H9 (cell line): ENCODE measurements around the gene ARID3C. TPM values are rescaled to one million over a fixed set of nuclear protein-coding genes. Genes with fewer than 3 reads are reported as not detected.

Source experiments
- DNase-seq: peaks from one replicate; pipeline ENCODE4 v3.0.0-alpha.2; 2017
- H2AFZ ChIP-seq: one replicate; pipeline ENCODE4 v1.6.1; 2013; ENCODE audit warnings: mild to moderate bottlenecking, low read length, control low read depth, moderate library complexity
- H2AK5ac ChIP-seq: 2 replicates; pipeline ENCODE4 v1.6.1; 2013; ENCODE audit warnings: low read length, control low read depth, mixed read lengths; ENCODE audit not compliant: insufficient read length
- H2BK120ac ChIP-seq: one replicate; pipeline ENCODE4 v1.6.1; 2013; ENCODE audit warnings: low read depth, mild to moderate bottlenecking, low read length, control low read depth, inconsistent platforms; ENCODE audit not compliant: poor library complexity, severe bottlenecking
- H2BK12ac ChIP-seq: 2 replicates; pipeline ENCODE4 v1.6.1; 2013; ENCODE audit warnings: low read length, control low read depth, mixed read lengths, low read depth; ENCODE audit not compliant: insufficient read length
- H2BK15ac ChIP-seq: 2 replicates; pipeline ENCODE4 v1.6.1; 2013; ENCODE audit warnings: low read depth, low read length, control low read depth
- H2BK20ac ChIP-seq: one replicate; pipeline ENCODE4 v1.6.1; 2013; ENCODE audit warnings: low read depth, mild to moderate bottlenecking, low read length, control low read depth, inconsistent platforms; ENCODE audit not compliant: poor library complexity, severe bottlenecking
- H2BK5ac ChIP-seq: 2 replicates; pipeline ENCODE4 v1.6.1; 2013; ENCODE audit warnings: low read length, control low read depth, mixed read lengths; ENCODE audit not compliant: insufficient read length
- H3K14ac ChIP-seq: 2 replicates; pipeline ENCODE4 v1.6.1; 2013; ENCODE audit warnings: low read length, control low read depth; ENCODE audit not compliant: insufficient read depth
- H3K18ac ChIP-seq: 2 replicates; pipeline ENCODE4 v1.6.1; 2013; ENCODE audit warnings: low read depth, mild to moderate bottlenecking, mixed read lengths, low read length, control low read depth; ENCODE audit not compliant: insufficient read length
- H3K23ac ChIP-seq: 2 replicates; pipeline ENCODE4 v1.6.1; 2013; ENCODE audit warnings: low read length, control low read depth, mixed read lengths, low read depth; ENCODE audit not compliant: insufficient read length
- H3K23me2 ChIP-seq: 2 replicates; pipeline ENCODE4 v1.6.1; 2013; ENCODE audit warnings: low read depth, mild to moderate bottlenecking, mixed read lengths, low read length, control low read depth; ENCODE audit not compliant: insufficient read length, poor library complexity, severe bottlenecking
- H3K27ac ChIP-seq: 2 replicates; pipeline ENCODE4 v1.5.1; 2013; ENCODE audit warnings: low read length, control low read depth, mixed read lengths, low read depth; ENCODE audit not compliant: insufficient read length
- H3K27me3 ChIP-seq: 2 replicates; pipeline ENCODE4 v1.6.1; 2013; ENCODE audit warnings: low read length, control low read depth, inconsistent platforms; ENCODE audit not compliant: insufficient read depth
- H3K4ac ChIP-seq: 2 replicates; pipeline ENCODE4 v1.6.1; 2013; ENCODE audit warnings: low read depth, mild to moderate bottlenecking, control low read depth, inconsistent platforms, low read length, moderate library complexity
- H3K4me1 ChIP-seq: 2 replicates; pipeline ENCODE4 v1.6.1; 2013; ENCODE audit warnings: low read length, control low read depth, inconsistent platforms; ENCODE audit not compliant: insufficient read depth
- H3K4me2 ChIP-seq: 2 replicates; pipeline ENCODE4 v1.6.1; 2013; ENCODE audit warnings: low read length, control low read depth, mixed read lengths; ENCODE audit not compliant: insufficient read length, insufficient read depth
- H3K56ac ChIP-seq: 2 replicates; pipeline ENCODE4 v1.6.1; 2013; ENCODE audit warnings: low read depth, mild to moderate bottlenecking, mixed read lengths, low read length, control low read depth; ENCODE audit not compliant: insufficient read length
- H3K79me1 ChIP-seq: 2 replicates; pipeline ENCODE4 v1.6.1; 2013; ENCODE audit warnings: low read depth, mild to moderate bottlenecking, moderate library complexity, low read length, control low read depth, inconsistent platforms; ENCODE audit not compliant: insufficient read depth, poor library complexity, severe bottlenecking
- H3K79me2 ChIP-seq: 2 replicates; pipeline ENCODE4 v1.6.1; 2013; ENCODE audit warnings: low read length, control low read depth, inconsistent platforms; ENCODE audit not compliant: insufficient read depth
- H3K9ac ChIP-seq: 2 replicates; pipeline ENCODE4 v1.6.1; 2013; ENCODE audit warnings: low read length, control low read depth, mixed read lengths; ENCODE audit not compliant: insufficient read length; ENCODE audit errors: extremely low read depth
- H3K9me3 ChIP-seq: one replicate; pipeline ENCODE4 v1.6.1; 2013; ENCODE audit warnings: low read depth, low read length, inconsistent platforms; ENCODE audit not compliant: control insufficient read depth
- H3T11ph ChIP-seq: one replicate; pipeline ENCODE4 v1.6.1; 2013; ENCODE audit warnings: mild to moderate bottlenecking, low read length, control low read depth, inconsistent platforms
- H4K20me1 ChIP-seq: one replicate; pipeline ENCODE4 v1.6.1; 2013; ENCODE audit not compliant: control insufficient read depth, insufficient read length, insufficient read depth
- H4K5ac ChIP-seq: 2 replicates; pipeline ENCODE4 v1.6.1; 2013; ENCODE audit warnings: low read depth, mild to moderate bottlenecking, mixed read lengths, low read length, control low read depth; ENCODE audit not compliant: insufficient read length
- H4K8ac ChIP-seq: replicated peaks from 2 replicates; pipeline ENCODE4 v1.6.1; 2013; ENCODE audit warnings: low read length, control low read depth, mixed read lengths, low read depth; ENCODE audit not compliant: insufficient read length
- H4K91ac ChIP-seq: 2 replicates; pipeline ENCODE4 v1.6.1; 2013; ENCODE audit warnings: low read depth, mild to moderate bottlenecking, moderate library complexity, mixed read lengths, low read length, control low read depth; ENCODE audit not compliant: insufficient read length
- H3K27ac Mint-ChIP-seq, 3 experiments: 2 replicates in 2 of 3; 3 replicates in 1 of 3; pipeline ENCODE4 v1.8.0; 2020 to 2021; ENCODE audit warnings: mixed read lengths in 3 of 3, mild to moderate bottlenecking in 1 of 3, moderate library complexity in 1 of 3
- H3K27me3 Mint-ChIP-seq: 2 replicates; pipeline ENCODE4 v1.8.0; 2021; ENCODE audit warnings: low read depth, mild to moderate bottlenecking, moderate library complexity, mixed read lengths
- H3K36me3 Mint-ChIP-seq, 3 experiments: 2 replicates in 2 of 3; 3 replicates in 1 of 3; pipeline ENCODE4 v1.8.0; 2020 to 2021; ENCODE audit warnings: low read depth in 3 of 3, mixed read lengths in 3 of 3; ENCODE audit not compliant: insufficient read depth in 1 of 3
- H3K4me1 Mint-ChIP-seq, 2 experiments: 2 replicates each; pipeline ENCODE4 v1.8.0; 2020; ENCODE audit warnings: mixed read lengths in 2 of 2
- H3K4me3 Mint-ChIP-seq, 2 experiments: 2 replicates in 1 of 2; 3 replicates in 1 of 2; pipeline ENCODE4 v1.8.0; 2020 to 2021; ENCODE audit warnings: mild to moderate bottlenecking in 2 of 2, mixed read lengths in 2 of 2, moderate library complexity in 1 of 2
- H3K9me3 Mint-ChIP-seq, 2 experiments: 2 replicates in 1 of 2; 3 replicates in 1 of 2; pipeline ENCODE4 v1.8.0; 2020; ENCODE audit warnings: mild to moderate bottlenecking in 2 of 2, mixed read lengths in 2 of 2, moderate library complexity in 1 of 2
- WGBS: extraction: QIAGEN DNeasy Blood & Tissue Kit; methylation state at CpG from one replicate; pipeline ENCODE4 v1.1.7; 2013; ENCODE audit warnings: missing lambda C conversion rate, low lambda C conversion rate, mixed read lengths; ENCODE audit not compliant: insufficient read length; ENCODE audit errors: extremely low coverage; 5-methylcytosine and 5-hydroxymethylcytosine counted together
- total RNA-seq: library from RNA; stranded (reverse); gene quantifications from 2 replicates; pipeline ENCODE4 v1.2.1, GENCODE V29; 2021
- TF ChIP-seq, protein P1 (sequence below): fragments of 200-600 bp; sonication (generic); conservative IDR thresholded peaks from 3 replicates; pipeline ENCODE4 v1.8.0; 2021; ENCODE audit warnings: antibody characterized with exemption, mild to moderate bottlenecking

ARID3C gene
- total RNA-seq, 1 experiment from 2014 or later = not detected

DNA sequence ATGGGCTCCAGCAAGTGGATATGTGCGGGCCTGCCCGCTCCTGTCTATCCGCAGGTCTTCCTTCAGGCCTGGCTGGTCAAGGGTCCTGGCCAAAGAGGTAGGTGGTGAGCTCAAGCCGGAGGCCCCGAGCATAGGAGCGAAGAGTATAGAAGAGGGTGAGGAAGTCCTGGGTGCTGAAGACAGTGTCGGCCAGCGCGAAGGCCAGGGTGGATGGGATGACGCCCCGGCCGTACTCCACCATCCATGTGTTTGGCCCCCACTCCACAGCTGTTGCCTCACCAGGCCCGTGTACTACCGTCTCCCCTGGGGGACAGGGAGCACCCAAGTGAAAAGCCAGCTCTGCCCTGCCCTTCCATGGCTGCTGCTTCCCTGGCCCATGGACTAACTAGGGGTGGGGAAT lies 6.7 kb upstream of the ARID3C start:
- Histone ChIP-seq H4K5ac (no peak overlapping the region), H3K27ac (no peak overlapping the region), H2AK5ac (no peak overlapping the region), H2BK15ac (no peak overlapping the region), H3K4ac (no peak overlapping the region), H2BK120ac (no peak overlapping the region), H3K79me2 (no peaks in the 10 kb centered on the region; the same call in 1 of the 2 replicates), H3K4me2 (no peak overlapping the region), H3K14ac (no peak overlapping the region), H3K79me1 (no peaks in the 10 kb centered on the region), H3K56ac (no peak overlapping the region), H4K91ac (no peak overlapping the region), H3K27me3 (peaks cover 5% of the 10 kb centered on the region), H4K8ac (no peak overlapping the region), H3T11ph (no peak overlapping the region), H2AFZ (no peak overlapping the region), H3K18ac (no peak overlapping the region), H2BK12ac (no peak overlapping the region), H3K23ac (no peak overlapping the region), H2BK20ac (no peak overlapping the region), H3K4me1 (peaks cover 4% of the 10 kb centered on the region; the same call in 1 of the 2 replicates), H4K20me1 (no peaks in the 10 kb centered on the region), H3K9me3 (no peaks in the 10 kb centered on the region), H3K9ac (no peak overlapping the region), H2BK5ac (no peak overlapping the region), H3K23me2 (peaks cover 11% of the 10 kb centered on the region)
- WGBS = no CpG with 5 or more reads among the region's 14 CpGs
- Mint-ChIP-seq H3K9me3 (no peaks in the 10 kb centered on the region; a peak in 1 of 5 replicates), H3K36me3 (peaks cover 2 to 15% (median 10%) of the 10 kb centered on the region in 3 experiments; a peak in 6 of 7 replicates), H3K27me3 (peaks cover 34% of the 10 kb centered on the region), H3K4me1 (peaks cover 20 to 31% of the 10 kb centered on the region in 2 experiments), H3K4me3 (peak overlapping the region; percentile 47 to 67; a peak in 4 of 5 replicates), H3K27ac (peak overlapping the region in 1 of 3 experiments; percentile 43; a peak in 1 of 7 replicates)
- no peak for DNase-seq
- TF ChIP-seq, protein P1, sequence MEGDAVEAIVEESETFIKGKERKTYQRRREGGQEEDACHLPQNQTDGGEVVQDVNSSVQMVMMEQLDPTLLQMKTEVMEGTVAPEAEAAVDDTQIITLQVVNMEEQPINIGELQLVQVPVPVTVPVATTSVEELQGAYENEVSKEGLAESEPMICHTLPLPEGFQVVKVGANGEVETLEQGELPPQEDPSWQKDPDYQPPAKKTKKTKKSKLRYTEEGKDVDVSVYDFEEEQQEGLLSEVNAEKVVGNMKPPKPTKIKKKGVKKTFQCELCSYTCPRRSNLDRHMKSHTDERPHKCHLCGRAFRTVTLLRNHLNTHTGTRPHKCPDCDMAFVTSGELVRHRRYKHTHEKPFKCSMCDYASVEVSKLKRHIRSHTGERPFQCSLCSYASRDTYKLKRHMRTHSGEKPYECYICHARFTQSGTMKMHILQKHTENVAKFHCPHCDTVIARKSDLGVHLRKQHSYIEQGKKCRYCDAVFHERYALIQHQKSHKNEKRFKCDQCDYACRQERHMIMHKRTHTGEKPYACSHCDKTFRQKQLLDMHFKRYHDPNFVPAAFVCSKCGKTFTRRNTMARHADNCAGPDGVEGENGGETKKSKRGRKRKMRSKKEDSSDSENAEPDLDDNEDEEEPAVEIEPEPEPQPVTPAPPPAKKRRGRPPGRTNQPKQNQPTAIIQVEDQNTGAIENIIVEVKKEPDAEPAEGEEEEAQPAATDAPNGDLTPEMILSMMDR = no peak
